Measurements from ENCODE around the gene SHROOM3. TPM values are rescaled to one million over a fixed set of nuclear protein-coding genes. Genes with fewer than 3 reads are reported as not detected.

Gene SHROOM3
- polyA plus RNA-seq, 1 donor from 2014 or later = 2.7 TPM

DNA sequence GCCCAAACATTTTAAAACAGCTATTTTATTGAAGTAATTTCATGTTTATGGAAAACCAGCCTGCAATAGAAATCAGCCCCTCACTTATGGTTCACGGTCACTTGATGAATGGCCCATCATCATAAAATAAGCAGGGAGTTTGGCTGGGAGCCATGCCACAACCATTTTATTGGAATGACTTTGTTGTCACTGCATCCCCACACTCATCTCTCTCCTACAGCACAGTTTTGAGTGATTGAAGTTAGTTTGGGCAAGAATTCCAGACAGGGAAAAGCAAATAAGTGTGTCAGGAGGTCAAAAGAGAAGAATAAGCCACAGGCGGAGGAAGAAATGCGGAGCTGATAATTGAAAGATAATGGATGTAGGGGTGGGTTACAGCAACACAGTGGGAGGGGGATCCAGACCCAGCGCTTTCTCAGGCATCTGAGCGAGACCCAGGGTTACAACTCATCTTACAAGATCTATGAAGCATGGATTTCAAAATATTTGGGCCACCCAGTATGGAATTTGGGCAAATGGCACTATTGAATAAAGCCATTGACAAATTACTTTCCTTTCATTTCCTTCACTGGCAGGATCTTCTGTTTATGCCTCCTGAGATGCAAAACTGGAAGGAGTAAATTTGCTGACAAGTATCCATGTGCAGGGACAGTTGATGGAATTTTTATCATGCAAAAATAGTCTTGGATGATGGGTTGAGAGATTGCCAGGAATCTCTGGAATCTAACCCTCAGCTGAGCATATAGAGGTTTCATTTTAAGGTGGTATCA is 100.8 kb downstream of the SHROOM3 start:
- Histone ChIP-seq H3K27me3 (ENCODE audit: insufficient read depth, low read depth, low read length) (no peaks in the 10 kb centered on the region), H3K9ac (ENCODE audit: low read length) (no peak overlapping the region), H3K79me2 (replicated peaks; ENCODE audit: insufficient read depth, low read length) (peaks cover 7% of the 10 kb centered on the region), H3K4me2 (ENCODE audit: low read length) (no peak overlapping the region), H3K27ac (ENCODE audit: low read length) (no peak overlapping the region), H4K20me1 (ENCODE audit: insufficient read depth) (no peaks in the 10 kb centered on the region), H3K36me3 (ENCODE audit: insufficient read depth, low read length) (no peaks in the 10 kb centered on the region), H3K9me3 (ENCODE audit: low read length) (no peaks in the 10 kb centered on the region), H3K4me3 (ENCODE audit: low read length) (no peak overlapping the region), H3F3A (ENCODE audit: insufficient read depth, low read length, poor library complexity, severe bottlenecking) (no peaks in the 10 kb centered on the region), H3K9me2 (ENCODE audit: insufficient read depth, low read length) (no peaks in the 10 kb centered on the region), H2AFZ (ENCODE audit: low read depth, low read length) (no peak overlapping the region)
- TF ChIP-seq POLR2AphosphoS5 (IDR thresholded peaks at IDR 0.05) (no peak), RAD21 (conservative IDR thresholded peaks at IDR 0.05) (no peak), SMC3 (conservative IDR thresholded peaks at IDR 0.05; ENCODE audit: poor library complexity) (no peak), TAF1 (IDR thresholded peaks at IDR 0.05; ENCODE audit: low read depth) (no peak), EZH2 (IDR thresholded peaks at IDR 0.05; ENCODE audit: borderline replicate concordance, insufficient read depth, low read length, poor library complexity, severe bottlenecking) (no peak), EP300 (conservative IDR thresholded peaks at IDR 0.05; ENCODE audit: poor library complexity, severe bottlenecking) (no peak), MXI1 (conservative IDR thresholded peaks at IDR 0.05; ENCODE audit: poor library complexity, severe bottlenecking) (no peak)
- TF ChIP-seq, protein P1, sequence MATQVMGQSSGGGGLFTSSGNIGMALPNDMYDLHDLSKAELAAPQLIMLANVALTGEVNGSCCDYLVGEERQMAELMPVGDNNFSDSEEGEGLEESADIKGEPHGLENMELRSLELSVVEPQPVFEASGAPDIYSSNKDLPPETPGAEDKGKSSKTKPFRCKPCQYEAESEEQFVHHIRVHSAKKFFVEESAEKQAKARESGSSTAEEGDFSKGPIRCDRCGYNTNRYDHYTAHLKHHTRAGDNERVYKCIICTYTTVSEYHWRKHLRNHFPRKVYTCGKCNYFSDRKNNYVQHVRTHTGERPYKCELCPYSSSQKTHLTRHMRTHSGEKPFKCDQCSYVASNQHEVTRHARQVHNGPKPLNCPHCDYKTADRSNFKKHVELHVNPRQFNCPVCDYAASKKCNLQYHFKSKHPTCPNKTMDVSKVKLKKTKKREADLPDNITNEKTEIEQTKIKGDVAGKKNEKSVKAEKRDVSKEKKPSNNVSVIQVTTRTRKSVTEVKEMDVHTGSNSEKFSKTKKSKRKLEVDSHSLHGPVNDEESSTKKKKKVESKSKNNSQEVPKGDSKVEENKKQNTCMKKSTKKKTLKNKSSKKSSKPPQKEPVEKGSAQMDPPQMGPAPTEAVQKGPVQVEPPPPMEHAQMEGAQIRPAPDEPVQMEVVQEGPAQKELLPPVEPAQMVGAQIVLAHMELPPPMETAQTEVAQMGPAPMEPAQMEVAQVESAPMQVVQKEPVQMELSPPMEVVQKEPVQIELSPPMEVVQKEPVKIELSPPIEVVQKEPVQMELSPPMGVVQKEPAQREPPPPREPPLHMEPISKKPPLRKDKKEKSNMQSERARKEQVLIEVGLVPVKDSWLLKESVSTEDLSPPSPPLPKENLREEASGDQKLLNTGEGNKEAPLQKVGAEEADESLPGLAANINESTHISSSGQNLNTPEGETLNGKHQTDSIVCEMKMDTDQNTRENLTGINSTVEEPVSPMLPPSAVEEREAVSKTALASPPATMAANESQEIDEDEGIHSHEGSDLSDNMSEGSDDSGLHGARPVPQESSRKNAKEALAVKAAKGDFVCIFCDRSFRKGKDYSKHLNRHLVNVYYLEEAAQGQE (IDR thresholded peaks at IDR 0.05; ENCODE audit: borderline replicate concordance) = no peak
- TF ChIP-seq, protein P2, sequence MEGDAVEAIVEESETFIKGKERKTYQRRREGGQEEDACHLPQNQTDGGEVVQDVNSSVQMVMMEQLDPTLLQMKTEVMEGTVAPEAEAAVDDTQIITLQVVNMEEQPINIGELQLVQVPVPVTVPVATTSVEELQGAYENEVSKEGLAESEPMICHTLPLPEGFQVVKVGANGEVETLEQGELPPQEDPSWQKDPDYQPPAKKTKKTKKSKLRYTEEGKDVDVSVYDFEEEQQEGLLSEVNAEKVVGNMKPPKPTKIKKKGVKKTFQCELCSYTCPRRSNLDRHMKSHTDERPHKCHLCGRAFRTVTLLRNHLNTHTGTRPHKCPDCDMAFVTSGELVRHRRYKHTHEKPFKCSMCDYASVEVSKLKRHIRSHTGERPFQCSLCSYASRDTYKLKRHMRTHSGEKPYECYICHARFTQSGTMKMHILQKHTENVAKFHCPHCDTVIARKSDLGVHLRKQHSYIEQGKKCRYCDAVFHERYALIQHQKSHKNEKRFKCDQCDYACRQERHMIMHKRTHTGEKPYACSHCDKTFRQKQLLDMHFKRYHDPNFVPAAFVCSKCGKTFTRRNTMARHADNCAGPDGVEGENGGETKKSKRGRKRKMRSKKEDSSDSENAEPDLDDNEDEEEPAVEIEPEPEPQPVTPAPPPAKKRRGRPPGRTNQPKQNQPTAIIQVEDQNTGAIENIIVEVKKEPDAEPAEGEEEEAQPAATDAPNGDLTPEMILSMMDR (IDR thresholded peaks at IDR 0.05; ENCODE audit: poor library complexity, severe bottlenecking) = no peak

DNA sequence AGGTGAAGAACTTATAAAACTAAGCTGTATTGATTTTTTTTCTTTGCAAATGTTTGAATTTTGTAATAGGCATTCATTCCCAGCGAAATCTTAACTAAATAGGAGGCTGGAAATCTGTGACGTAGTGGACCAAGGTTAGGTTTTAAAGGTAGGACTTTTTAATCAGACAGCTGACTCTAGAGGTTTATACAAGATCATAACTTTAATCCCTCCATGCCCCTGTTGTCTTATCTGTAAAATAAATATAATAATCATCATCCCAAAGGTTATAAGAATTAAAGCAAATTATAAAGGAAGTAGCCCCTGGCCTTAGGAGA is 101.3 kb downstream of the SHROOM3 start:
- no peak overlapping the region for H3K4me2 ChIP-seq (ENCODE audit: low read length)
- H4K20me1 ChIP-seq (ENCODE audit: insufficient read depth) = no peaks in the 10 kb centered on the region
- H3F3A ChIP-seq (ENCODE audit: insufficient read depth, low read length, poor library complexity, severe bottlenecking) = no peaks in the 10 kb centered on the region
- peaks cover 3% of the 10 kb centered on the region for H3K79me2 ChIP-seq (replicated peaks; ENCODE audit: insufficient read depth, low read length)
- H3K27ac ChIP-seq (ENCODE audit: low read length) = no peak overlapping the region
- no peak overlapping the region for H2AFZ ChIP-seq (ENCODE audit: low read depth, low read length)
- no peak overlapping the region for H3K4me3 ChIP-seq (ENCODE audit: low read length)
- TF ChIP-seq SMC3 (conservative IDR thresholded peaks at IDR 0.05; ENCODE audit: poor library complexity) (no peak), POLR2AphosphoS5 (IDR thresholded peaks at IDR 0.05) (no peak), RAD21 (conservative IDR thresholded peaks at IDR 0.05) (no peak), TAF1 (IDR thresholded peaks at IDR 0.05; ENCODE audit: low read depth) (no peak), EZH2 (IDR thresholded peaks at IDR 0.05; ENCODE audit: borderline replicate concordance, insufficient read depth, low read length, poor library complexity, severe bottlenecking) (no peak), MXI1 (conservative IDR thresholded peaks at IDR 0.05; ENCODE audit: poor library complexity, severe bottlenecking) (no peak), EP300 (conservative IDR thresholded peaks at IDR 0.05; ENCODE audit: poor library complexity, severe bottlenecking) (no peak)
- TF ChIP-seq, protein P2 (IDR thresholded peaks at IDR 0.05; ENCODE audit: poor library complexity, severe bottlenecking) = no peak
- TF ChIP-seq, protein P1 (IDR thresholded peaks at IDR 0.05; ENCODE audit: borderline replicate concordance) = no peak
- H3K9me3 ChIP-seq (ENCODE audit: low read length) = no peaks in the 10 kb centered on the region
- no peaks in the 10 kb centered on the region for H3K36me3 ChIP-seq (ENCODE audit: insufficient read depth, low read length)
- H3K9me2 ChIP-seq (ENCODE audit: insufficient read depth, low read length) = no peaks in the 10 kb centered on the region
- no peaks in the 10 kb centered on the region for H3K27me3 ChIP-seq (ENCODE audit: insufficient read depth, low read depth, low read length)
- H3K9ac ChIP-seq (ENCODE audit: low read length) = no peak overlapping the region

All from neural cell (in vitro differentiated cells).